ENCODE data around the gene CRADD.
"Not testable (repeated sequence)": the region's sequence is repeated elsewhere in the genome, so short reads cannot be mapped to it uniquely, and the experiment has no call there.

The CRADD gene

DNA sequence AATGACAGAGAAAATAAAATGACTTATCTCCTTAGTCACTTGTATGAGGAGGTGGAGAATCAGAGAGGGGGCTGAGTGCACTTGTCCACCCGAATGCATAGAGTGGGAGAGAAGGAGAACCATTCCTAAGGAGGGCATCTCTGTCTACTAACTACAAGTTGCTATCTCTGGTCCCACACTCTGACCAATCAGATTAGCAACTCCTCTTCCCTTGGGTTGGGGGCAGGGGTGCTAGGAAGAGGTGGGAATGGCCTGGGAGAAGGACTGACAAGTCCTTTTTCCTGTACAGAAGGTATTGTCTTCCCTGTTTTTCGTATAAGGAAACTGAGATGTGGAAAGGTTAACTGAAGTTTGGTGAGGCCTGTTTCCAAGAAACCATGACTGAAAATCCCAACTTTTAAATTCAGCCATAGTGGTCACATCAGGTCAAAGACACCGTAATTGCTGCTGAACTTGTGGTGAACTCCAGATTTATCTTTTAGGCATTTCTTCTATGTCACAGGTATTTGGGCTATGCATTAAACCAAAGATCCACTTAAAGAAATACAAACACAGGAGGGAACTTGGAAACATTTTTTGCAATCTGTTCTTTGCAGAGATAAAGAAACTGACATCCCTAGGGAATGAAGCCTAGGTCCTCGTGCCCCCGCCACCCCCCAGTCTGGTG is 207.8 kb downstream of the CRADD start:
- H3K4me3 ChIP-seq (ENCODE audit: low read length), result no peak overlapping the region
- no CpG with 5 or more reads among the region's 5 CpGs for WGBS (ENCODE audit: insufficient coverage, insufficient read length)
- no peak overlapping the region for H3K27ac ChIP-seq (ENCODE audit: low read length)
- no peaks in the 10 kb centered on the region for H3K4me1 ChIP-seq (ENCODE audit: control insufficient read depth, insufficient read depth, low read length)
- no peak for DNase-seq (ENCODE audit: low read depth, low spot score)
- no peaks in the 10 kb centered on the region for H3K36me3 ChIP-seq (ENCODE audit: control insufficient read depth, insufficient read depth, low read length)
- H3K9me3 ChIP-seq (ENCODE audit: control insufficient read depth, insufficient read depth, low read length), result no peaks in the 10 kb centered on the region
- no peaks in the 10 kb centered on the region; the same call in 1 of the 2 replicates for H3K27me3 ChIP-seq (ENCODE audit: control insufficient read depth, insufficient read depth, low read length)

- H3K36me3 ChIP-seq (ENCODE audit: control insufficient read depth, insufficient read depth, low read length); H3K27me3 ChIP-seq (ENCODE audit: control insufficient read depth, insufficient read depth, low read length); DNase-seq (ENCODE audit: low read depth, low spot score); H3K4me1 ChIP-seq (ENCODE audit: control insufficient read depth, insufficient read depth, low read length); H3K4me3 ChIP-seq (ENCODE audit: low read length); H3K27ac ChIP-seq (ENCODE audit: low read length); H3K9me3 ChIP-seq (ENCODE audit: control insufficient read depth, insufficient read depth, low read length): not testable (repeated sequence)
- WGBS (ENCODE audit: insufficient coverage, insufficient read length), result no CpG with 5 or more reads among the region's 7 CpGs
Measured at GRCh38 chr12:93885973-93886532, 208.9 kb downstream of the CRADD start.

- Histone ChIP-seq H3K4me1 (ENCODE audit: control insufficient read depth, insufficient read depth, low read length) (no peaks in the 10 kb centered on the region), H3K36me3 (ENCODE audit: control insufficient read depth, insufficient read depth, low read length) (no peaks in the 10 kb centered on the region), H3K27me3 (ENCODE audit: control insufficient read depth, insufficient read depth, low read length) (no peaks in the 10 kb centered on the region; the same call in 1 of the 2 replicates), H3K4me3 (ENCODE audit: low read length) (no peak overlapping the region), H3K27ac (ENCODE audit: low read length) (no peak overlapping the region), H3K9me3 (ENCODE audit: control insufficient read depth, insufficient read depth, low read length) (no peaks in the 10 kb centered on the region)
- no CpG with 5 or more reads among the region's 18 CpGs for WGBS (ENCODE audit: insufficient coverage, insufficient read length)
- DNase-seq (ENCODE audit: low read depth, low spot score), result no peak
Measured at GRCh38 chr12:93886533-93887511, 209.6 kb downstream of the CRADD start.

DNA sequence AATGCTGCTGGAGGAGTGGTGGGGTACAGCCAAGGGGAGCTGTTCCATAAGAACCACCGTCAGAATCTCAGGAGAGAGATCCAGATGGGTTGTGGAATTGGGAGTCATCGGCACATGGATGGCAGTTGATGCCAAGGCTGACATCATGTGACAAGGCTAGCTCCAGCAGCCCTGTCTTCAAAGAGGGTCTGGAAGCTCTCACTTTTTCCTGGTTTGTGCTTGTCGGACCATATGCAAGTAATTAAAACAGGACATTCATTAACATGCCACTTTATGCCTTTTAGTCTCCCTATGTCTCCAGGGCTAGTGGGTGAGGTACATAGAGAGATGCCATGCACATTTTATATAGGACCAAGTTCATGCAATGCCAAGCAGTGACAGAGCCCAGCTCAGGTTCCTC is 211.8 kb downstream of the CRADD start:
- Histone ChIP-seq H3K4me1 (ENCODE audit: control insufficient read depth, insufficient read depth, low read length) (peaks cover 4% of the 10 kb centered on the region; the same call in 1 of the 2 replicates), H3K4me3 (ENCODE audit: low read length) (no peak overlapping the region), H3K27ac (ENCODE audit: low read length) (no peak overlapping the region), H3K36me3 (ENCODE audit: control insufficient read depth, insufficient read depth, low read length) (no peaks in the 10 kb centered on the region), H3K27me3 (ENCODE audit: control insufficient read depth, insufficient read depth, low read length) (no peaks in the 10 kb centered on the region; the same call in 1 of the 2 replicates), H3K9me3 (ENCODE audit: control insufficient read depth, insufficient read depth, low read length) (no peaks in the 10 kb centered on the region)
- no peak for DNase-seq (ENCODE audit: low read depth, low spot score)
- WGBS (ENCODE audit: insufficient coverage, insufficient read length), result no CpG with 5 or more reads among the region's 3 CpGs

GRCh38 chr12:93889516-93890212 is 212.5 kb downstream of the CRADD start:
- Histone ChIP-seq H3K4me3 (ENCODE audit: low read length) (no peak overlapping the region), H3K4me1 (ENCODE audit: control insufficient read depth, insufficient read depth, low read length) (peaks cover 4% of the 10 kb centered on the region), H3K27me3 (ENCODE audit: control insufficient read depth, insufficient read depth, low read length) (no peaks in the 10 kb centered on the region; the same call in 1 of the 2 replicates), H3K36me3 (ENCODE audit: control insufficient read depth, insufficient read depth, low read length) (no peaks in the 10 kb centered on the region), H3K27ac (ENCODE audit: low read length) (no peak overlapping the region), H3K9me3 (ENCODE audit: control insufficient read depth, insufficient read depth, low read length) (no peaks in the 10 kb centered on the region)
- no peak for DNase-seq (ENCODE audit: low read depth, low spot score)
- WGBS (ENCODE audit: insufficient coverage, insufficient read length), result no CpG with 5 or more reads among the region's 9 CpGs

DNA sequence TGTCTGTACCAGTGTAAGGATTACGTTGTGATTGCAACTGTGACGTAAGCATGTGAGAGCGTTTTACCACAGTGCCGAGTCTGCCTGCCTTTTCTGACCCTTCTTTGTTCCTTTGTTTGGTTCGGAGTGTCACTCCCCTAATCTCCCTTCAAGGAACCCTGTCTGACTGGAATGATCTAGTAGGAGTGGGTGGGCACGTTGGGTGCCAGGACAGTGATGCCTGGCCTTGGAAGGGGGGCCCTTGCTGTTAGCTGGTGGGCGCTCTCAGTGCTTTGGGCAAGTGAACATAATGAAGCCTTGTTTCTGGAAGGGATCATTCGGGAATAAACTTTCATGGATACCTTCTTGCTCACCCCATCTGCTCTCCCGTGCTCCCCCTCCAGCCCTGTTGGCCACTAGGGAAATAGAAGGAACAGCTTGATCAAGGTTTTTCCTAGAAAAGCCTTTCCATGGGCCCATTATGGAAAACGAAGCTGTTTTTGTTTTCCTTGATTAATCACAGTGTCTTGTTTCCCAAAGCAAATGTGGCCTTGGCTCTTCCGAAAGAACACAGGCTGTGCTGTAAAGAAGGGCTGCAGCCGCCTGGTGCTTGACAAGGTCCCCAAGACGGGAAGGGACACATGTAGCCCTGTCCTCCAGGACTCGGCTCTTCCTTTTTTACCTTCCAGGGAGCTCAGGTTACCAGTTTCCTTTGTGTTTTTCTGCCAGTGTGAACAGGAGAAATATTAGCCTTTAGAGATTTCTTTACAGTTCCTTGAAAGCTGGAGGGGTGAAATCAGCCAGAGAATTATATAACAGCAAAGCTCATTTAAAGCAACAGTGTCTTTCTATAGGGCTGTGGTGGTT is 215.5 kb downstream of the CRADD start:
- Histone ChIP-seq H3K27me3 (ENCODE audit: control insufficient read depth, insufficient read depth, low read length) (no peaks in the 10 kb centered on the region), H3K36me3 (ENCODE audit: control insufficient read depth, insufficient read depth, low read length) (no peaks in the 10 kb centered on the region), H3K4me3 (ENCODE audit: low read length) (no peak overlapping the region), H3K27ac (ENCODE audit: low read length) (no peak overlapping the region), H3K9me3 (ENCODE audit: control insufficient read depth, insufficient read depth, low read length) (no peaks in the 10 kb centered on the region), H3K4me1 (ENCODE audit: control insufficient read depth, insufficient read depth, low read length) (peaks cover 4% of the 10 kb centered on the region)
- no peak for DNase-seq (ENCODE audit: low read depth, low spot score)
- no CpG with 5 or more reads among the region's 14 CpGs for WGBS (ENCODE audit: insufficient coverage, insufficient read length)

DNA sequence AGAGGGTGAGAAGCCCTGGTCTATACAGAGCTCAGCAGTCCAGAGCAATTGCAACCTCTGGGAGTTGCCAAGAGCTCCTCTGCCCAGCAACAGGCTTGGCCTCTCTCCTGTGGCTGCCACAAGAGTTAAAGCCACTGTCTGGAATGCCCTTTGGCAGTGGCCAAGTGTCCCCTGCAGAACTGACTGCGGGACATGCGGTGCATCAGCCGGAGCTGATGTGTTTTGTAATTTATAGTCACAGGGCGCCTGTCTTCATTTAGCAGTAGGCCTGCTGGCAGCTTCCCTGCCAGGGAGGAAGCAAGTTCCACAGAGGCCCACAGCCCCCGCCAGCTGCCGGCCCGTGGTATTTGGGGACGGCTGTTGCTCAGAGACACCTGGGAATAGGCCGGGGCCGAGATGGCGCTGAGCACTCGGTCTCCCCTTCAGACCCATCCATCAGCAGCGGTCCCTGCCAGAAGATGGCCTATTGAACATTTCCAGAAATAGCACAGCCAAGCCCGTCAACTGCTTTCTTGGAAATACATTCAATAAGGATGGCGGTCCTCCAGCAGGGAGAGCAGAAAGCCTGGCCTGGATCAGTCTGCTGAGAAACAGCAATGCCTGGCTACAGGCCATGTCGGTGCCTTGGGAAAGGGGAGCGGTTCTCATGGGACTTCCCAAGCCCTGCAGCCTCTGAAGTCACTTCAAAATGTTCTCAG is 217.4 kb downstream of the CRADD start:
- peaks cover 4% of the 10 kb centered on the region for H3K4me1 ChIP-seq (ENCODE audit: control insufficient read depth, insufficient read depth, low read length)
- H3K4me3 ChIP-seq (ENCODE audit: low read length), result no peak overlapping the region
- no peaks in the 10 kb centered on the region for H3K9me3 ChIP-seq (ENCODE audit: control insufficient read depth, insufficient read depth, low read length)
- H3K27ac ChIP-seq (ENCODE audit: low read length), result no peak overlapping the region
- no peak for DNase-seq (ENCODE audit: low read depth, low spot score)
- H3K36me3 ChIP-seq (ENCODE audit: control insufficient read depth, insufficient read depth, low read length), result no peaks in the 10 kb centered on the region
- WGBS (ENCODE audit: insufficient coverage, insufficient read length), result no CpG with 5 or more reads among the region's 17 CpGs
- H3K27me3 ChIP-seq (ENCODE audit: control insufficient read depth, insufficient read depth, low read length), result no peaks in the 10 kb centered on the region

DNA sequence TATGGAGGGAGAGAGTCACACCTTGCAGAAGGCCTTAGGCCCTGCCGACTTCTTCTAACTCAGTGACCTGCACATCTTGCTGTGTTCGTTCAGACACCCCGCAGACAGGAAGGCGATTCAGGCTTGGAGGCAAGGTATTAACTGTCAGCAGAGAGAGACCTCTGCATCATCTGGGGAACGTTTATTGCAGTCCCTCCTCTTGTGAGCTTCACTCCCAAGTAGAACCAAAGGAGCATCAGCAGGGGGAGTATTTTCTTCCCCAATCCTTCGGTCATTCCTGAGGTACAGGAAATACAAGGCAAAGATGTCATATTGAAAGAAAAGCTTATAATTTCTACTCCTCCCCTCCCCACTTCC is 217.9 kb downstream of the CRADD start:
- no peaks in the 10 kb centered on the region for H3K27me3 ChIP-seq (ENCODE audit: control insufficient read depth, insufficient read depth, low read length)
- peaks cover 4% of the 10 kb centered on the region for H3K4me1 ChIP-seq (ENCODE audit: control insufficient read depth, insufficient read depth, low read length)
- H3K36me3 ChIP-seq (ENCODE audit: control insufficient read depth, insufficient read depth, low read length), result no peaks in the 10 kb centered on the region
- H3K9me3 ChIP-seq (ENCODE audit: control insufficient read depth, insufficient read depth, low read length), result no peaks in the 10 kb centered on the region
- no peak for DNase-seq (ENCODE audit: low read depth, low spot score)
- H3K4me3 ChIP-seq (ENCODE audit: low read length), result no peak overlapping the region
- no peak overlapping the region for H3K27ac ChIP-seq (ENCODE audit: low read length)
- WGBS (ENCODE audit: insufficient coverage, insufficient read length), result no CpG with 5 or more reads among the region's 6 CpGs

GRCh38 chr12:93896427-93896826 is 219.3 kb downstream of the CRADD start:
- WGBS (ENCODE audit: insufficient coverage, insufficient read length), result no CpG with 5 or more reads among the region's 1 CpG
- no peak overlapping the region for H3K4me3 ChIP-seq (ENCODE audit: low read length)
- DNase-seq (ENCODE audit: low read depth, low spot score), result no peak

More at GRCh38 chr12:93896427-93896826, 219.3 kb downstream of the CRADD start:
- H3K27me3 ChIP-seq (ENCODE audit: control insufficient read depth, insufficient read depth, low read length), result no peaks in the 10 kb centered on the region
- no peaks in the 10 kb centered on the region for H3K9me3 ChIP-seq (ENCODE audit: control insufficient read depth, insufficient read depth, low read length)
- H3K4me1 ChIP-seq (ENCODE audit: control insufficient read depth, insufficient read depth, low read length), result peaks cover 4% of the 10 kb centered on the region
- H3K36me3 ChIP-seq (ENCODE audit: control insufficient read depth, insufficient read depth, low read length), result no peaks in the 10 kb centered on the region
- no peak overlapping the region for H3K27ac ChIP-seq (ENCODE audit: low read length)
